HCT116 (cell line): ENCODE measurements around the gene LUZP2. TPM values are rescaled to one million over a fixed set of nuclear protein-coding genes. Genes with fewer than 3 reads are reported as not detected.

Experiments used
- ATAC-seq: fragments of 200-7000 bp; cut with Tn5 transposase; 2 replicates; pipeline ENCODE4 v1.9.1; 2020; ENCODE audit warnings: mild to moderate bottlenecking, moderate library complexity
- BruUV-seq: library from RNA; stranded (reverse); fragments of 400-500 nt; replicated peaks from 2 replicates; lab custom pipeline; 2021; lab: Mats Ljungman, UMichigan
- CTCF ChIA-PET: fragments of 300-600 bp; sonication (Branson Sonifier 250); formaldehyde crosslinking; loops from one replicate; lab custom pipeline; 2021; ENCODE audit warnings: antibody characterized with exemption; lab: Charles Lee
- POLR2A ChIA-PET: fragments of 300-600, 350-600 bp; sonication (Branson Sonifier 250); formaldehyde crosslinking; loops from one replicate; lab custom pipeline; 2021; ENCODE audit warnings: antibody characterized with exemption; lab: Charles Lee
- RAD21 ChIA-PET, 2 experiments: fragments of 300-600 bp; sonication (Branson Sonifier 250); formaldehyde crosslinking; loops; one replicate each; lab custom pipeline; 2023; ENCODE audit warnings: low total read pairs in 2 of 2; ENCODE audit not compliant: uncharacterized antibody in 2 of 2, unreplicated experiment in 2 of 2, low non-redundant PET in 1 of 2; lab: Charles Lee
- DNase-seq: peaks from one replicate; pipeline ENCODE4 v3.0.0-alpha.2; 2010; ENCODE audit warnings: low read depth, low spot score
- H2AFZ ChIP-seq: fragments of 200-600 bp; shearing (Covaris generic), sonication (generic); 2 replicates; pipeline ENCODE4 v1.6.1; 2017; ENCODE audit warnings: low read depth, mixed run types, mixed read lengths, antibody characterized with exemption, low read length; ENCODE audit not compliant: poor library complexity, severe bottlenecking
- H3K27ac ChIP-seq: 2 replicates; pipeline ENCODE4 v1.5.1; 2012; ENCODE audit warnings: low read depth, low read length
- H3K27me3 ChIP-seq: fragments of 200-600 bp; sonication (generic); 2 replicates; pipeline ENCODE4 v1.6.1; 2016; ENCODE audit warnings: mixed run types, low read length, mixed read lengths; ENCODE audit not compliant: insufficient read depth
- H3K36me3 ChIP-seq, 2 experiments: fragments of 200-500 bp in 1 of 2; fragments of 200-600 bp in 1 of 2; sonication (Bioruptor generic) in 1 of 2; sonication (generic) in 1 of 2; 2 replicates each; pipeline versions ENCODE4 v1.5.1 to v1.6.1; 2014 to 2016; ENCODE audit warnings: low read length in 2 of 2, inconsistent platforms in 1 of 2, mixed read lengths in 1 of 2, mixed run types in 1 of 2; ENCODE audit not compliant: insufficient read depth in 2 of 2, control insufficient read depth in 1 of 2
- H3K4me1 ChIP-seq, 2 experiments: fragments of 200-600 bp in 1 of 2; sonication (generic) in 1 of 2; 2 replicates each; pipeline versions ENCODE4 v1.5.1 to v1.6.1; 2012 to 2017; ENCODE audit warnings: low read length in 2 of 2, inconsistent platforms in 1 of 2, mild to moderate bottlenecking in 1 of 2, mixed read lengths in 1 of 2, mixed run types in 1 of 2, moderate library complexity in 1 of 2; ENCODE audit not compliant: insufficient read depth in 2 of 2, control insufficient read depth in 1 of 2
- H3K4me2 ChIP-seq: fragments of 200-600 bp; sonication (generic); 2 replicates; pipeline ENCODE4 v1.6.1; 2017; ENCODE audit warnings: mixed run types, low read length, mixed read lengths
- H3K4me3 ChIP-seq, 2 experiments: fragments of 200-600 bp in 1 of 2; sonication (generic) in 1 of 2; replicated peaks in 1 of 2; 2 replicates each; pipeline ENCODE4 v1.5.1; 2011 to 2016; ENCODE audit warnings: low read length in 2 of 2, control low read depth in 1 of 2, low read depth in 1 of 2, mild to moderate bottlenecking in 1 of 2, mixed read lengths in 1 of 2, mixed run types in 1 of 2
- H3K79me2 ChIP-seq: fragments of 200-600 bp; sonication (generic); 2 replicates; pipeline ENCODE4 v1.6.1; 2017; ENCODE audit warnings: mild to moderate bottlenecking, mixed run types, low read length, moderate library complexity, mixed read lengths; ENCODE audit not compliant: insufficient read depth
- H3K9ac ChIP-seq: fragments of 200-600 bp; sonication (generic); 2 replicates; pipeline ENCODE4 v1.6.1; 2016; ENCODE audit warnings: low read length, mixed read lengths
- H3K9me2 ChIP-seq: fragments of 200-600 bp; sonication (generic), shearing (Covaris generic); 2 replicates; pipeline ENCODE4 v1.6.1; 2017; ENCODE audit warnings: mixed run types, mild to moderate bottlenecking, moderate library complexity; ENCODE audit not compliant: insufficient read depth
- H3K9me3 ChIP-seq, 2 experiments: fragments of 200-500 bp in 1 of 2; fragments of 200-600 bp in 1 of 2; sonication (Bioruptor generic) in 1 of 2; sonication (generic) in 1 of 2; 2 replicates each; pipeline ENCODE4 v1.6.1; 2014 to 2017; ENCODE audit warnings: low read length in 2 of 2, mixed read lengths in 2 of 2, inconsistent platforms in 1 of 2, low read depth in 1 of 2, mild to moderate bottlenecking in 1 of 2, mixed run types in 1 of 2, moderate library complexity in 1 of 2; ENCODE audit not compliant: control insufficient read depth in 1 of 2, insufficient read depth in 1 of 2
- H4K20me1 ChIP-seq: fragments of 200-600 bp; sonication (generic), shearing (Covaris generic); 2 replicates; pipeline ENCODE4 v1.6.1; 2017; ENCODE audit warnings: mixed run types, mild to moderate bottlenecking, moderate library complexity; ENCODE audit not compliant: insufficient read depth
- CBX3 ChIP-seq: IDR thresholded peaks from 2 replicates; pipeline ENCODE4 v1.6.1; 2012; ENCODE audit warnings: low read depth
- CEBPB ChIP-seq: IDR thresholded peaks from 2 replicates; pipeline ENCODE4 v1.6.1; 2012; ENCODE audit warnings: low read depth
- EGR1 ChIP-seq: IDR thresholded peaks from 2 replicates; pipeline ENCODE4 v1.6.1; 2012; ENCODE audit warnings: low read depth
- ELF1 ChIP-seq: IDR thresholded peaks from 2 replicates; pipeline ENCODE4 v1.6.1; 2012; ENCODE audit warnings: low read depth, borderline replicate concordance
- EZH2phosphoT487 ChIP-seq: fragments of 200-600 bp; IDR thresholded peaks from 2 replicates; pipeline ENCODE4 v1.6.1; 2018; ENCODE audit warnings: antibody characterized with exemption, borderline replicate concordance
- REST ChIP-seq: IDR thresholded peaks from 2 replicates; pipeline ENCODE4 v1.6.1; 2012; ENCODE audit warnings: low read depth
- SIN3A ChIP-seq: IDR thresholded peaks from 2 replicates; pipeline ENCODE4 v1.6.1; 2012; ENCODE audit warnings: low read depth
- TCF7L2 ChIP-seq: IDR thresholded peaks from 2 replicates; pipeline ENCODE4 v1.7.0; 2011; ENCODE audit warnings: borderline replicate concordance, inconsistent platforms; ENCODE audit not compliant: insufficient read depth, insufficient read length; ENCODE audit errors: extremely low read depth
- YY1 ChIP-seq: IDR thresholded peaks from 2 replicates; pipeline ENCODE4 v1.6.1; 2011; ENCODE audit warnings: low read length, low read depth, moderate library complexity, mild to moderate bottlenecking; ENCODE audit not compliant: insufficient replicate concordance; ENCODE audit errors: extremely low read depth
- intact Hi-C: fragments of 100-400 bp; cut with micrococcal nuclease; formaldehyde crosslinking; loops from 2 replicates; pipeline ENCODE4 v1.10.0; 2022
- total RNA-seq: library from RNA; stranded (reverse); gene quantifications from one replicate; pipeline ENCODE4 v1.2.1, GENCODE V29; 2021; ENCODE audit not compliant: unreplicated experiment
- TF ChIP-seq, protein P1 (sequence below): IDR thresholded peaks from 2 replicates; pipeline ENCODE4 v1.6.1; 2012
- TF ChIP-seq, protein P2 (sequence below), 3 experiments: fragments of 200-600 bp in 1 of 3; sonication (generic) in 1 of 3; IDR thresholded peaks in 2 of 3; conservative IDR thresholded peaks in 1 of 3; 2 replicates each; pipeline ENCODE4 v1.5.1; 2012 to 2017; ENCODE audit warnings: low read depth in 2 of 3, low read length in 2 of 3, antibody characterized with exemption in 1 of 3, borderline replicate concordance in 1 of 3, control low read depth in 1 of 3, mild to moderate bottlenecking in 1 of 3, mixed read lengths in 1 of 3, mixed run types in 1 of 3, moderate library complexity in 1 of 3; ENCODE audit not compliant: insufficient read depth in 1 of 3

Gene LUZP2
- total RNA-seq, 1 experiment from 2014 or later, result not detected

- ChIA-PET RAD21 (no interaction called here), POLR2A (no interaction called here), CTCF (no interaction called here)
- no peaks in the 10 kb centered on the region for H3K36me3 ChIP-seq
- H3K79me2 ChIP-seq, result no peaks in the 10 kb centered on the region
- BruUV-seq, result no TSS peak
- intact Hi-C loops, result no loop called here
- peaks cover 5 to 7% of the 10 kb centered on the region in 2 experiments; a peak in 1 of 4 replicates for H3K9me3 ChIP-seq
- H3K27me3 ChIP-seq, result no peaks in the 10 kb centered on the region
- H4K20me1 ChIP-seq, result no peaks in the 10 kb centered on the region
- no peak overlapping the region for H2AFZ ChIP-seq
- no peak for ATAC-seq
- no peak overlapping the region for H3K27ac ChIP-seq
- no peak overlapping the region for H3K4me3 ChIP-seq
- no peak overlapping the region for H3K4me2 ChIP-seq
- no peak overlapping the region for H3K9ac ChIP-seq
- no peaks in the 10 kb centered on the region for H3K9me2 ChIP-seq
- H3K4me1 ChIP-seq, result no peaks in the 10 kb centered on the region
- TF ChIP-seq, protein P1, sequence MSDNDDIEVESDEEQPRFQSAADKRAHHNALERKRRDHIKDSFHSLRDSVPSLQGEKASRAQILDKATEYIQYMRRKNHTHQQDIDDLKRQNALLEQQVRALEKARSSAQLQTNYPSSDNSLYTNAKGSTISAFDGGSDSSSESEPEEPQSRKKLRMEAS, result no peak
- TF ChIP-seq SIN3A (no peak), ELF1 (no peak), REST (no peak), TCF7L2 (no peak), EGR1 (no peak), CEBPB (no peak), EZH2phosphoT487 (no peak), CBX3 (no peak), YY1 (no peak)
- TF ChIP-seq, protein P2, sequence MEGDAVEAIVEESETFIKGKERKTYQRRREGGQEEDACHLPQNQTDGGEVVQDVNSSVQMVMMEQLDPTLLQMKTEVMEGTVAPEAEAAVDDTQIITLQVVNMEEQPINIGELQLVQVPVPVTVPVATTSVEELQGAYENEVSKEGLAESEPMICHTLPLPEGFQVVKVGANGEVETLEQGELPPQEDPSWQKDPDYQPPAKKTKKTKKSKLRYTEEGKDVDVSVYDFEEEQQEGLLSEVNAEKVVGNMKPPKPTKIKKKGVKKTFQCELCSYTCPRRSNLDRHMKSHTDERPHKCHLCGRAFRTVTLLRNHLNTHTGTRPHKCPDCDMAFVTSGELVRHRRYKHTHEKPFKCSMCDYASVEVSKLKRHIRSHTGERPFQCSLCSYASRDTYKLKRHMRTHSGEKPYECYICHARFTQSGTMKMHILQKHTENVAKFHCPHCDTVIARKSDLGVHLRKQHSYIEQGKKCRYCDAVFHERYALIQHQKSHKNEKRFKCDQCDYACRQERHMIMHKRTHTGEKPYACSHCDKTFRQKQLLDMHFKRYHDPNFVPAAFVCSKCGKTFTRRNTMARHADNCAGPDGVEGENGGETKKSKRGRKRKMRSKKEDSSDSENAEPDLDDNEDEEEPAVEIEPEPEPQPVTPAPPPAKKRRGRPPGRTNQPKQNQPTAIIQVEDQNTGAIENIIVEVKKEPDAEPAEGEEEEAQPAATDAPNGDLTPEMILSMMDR (IDR thresholded peaks at IDR 0.05 in 2 of 3, conservative IDR thresholded peaks at IDR 0.05 in 1 of 3; ENCODE audit: borderline replicate concordance in 1 of 3, insufficient read depth in 1 of 3, low read depth in 2 of 3, low read length in 2 of 3), result no peak
- TF ChIP-seq, all 23 proteins: peak for 0
- DNase-seq, result no peak
These were observed 467.0 kb downstream of the LUZP2 start for GRCh38 chr11:24963852-24964251.
